AG09319 (cell line): Measurements from ENCODE around the gene ABHD16B.

Experiments used
- DNase-seq: peaks from one replicate; pipeline ENCODE4 v3.0.0-alpha.2; 2010; ENCODE audit warnings: low read depth; ENCODE audit errors: extremely low read depth
- CTCF ChIP-seq: IDR thresholded peaks from 2 replicates; pipeline ENCODE4 v1.5.1; 2011; ENCODE audit warnings: low read depth, mild to moderate bottlenecking, inconsistent platforms, low read length, moderate library complexity

ABHD16B gene

GRCh38 chr20:63823691-63824311 lies 37.5 kb upstream of the ABHD16B start:
- TF ChIP-seq CTCF, result no peak
- DNase-seq, result no peak

DNA sequence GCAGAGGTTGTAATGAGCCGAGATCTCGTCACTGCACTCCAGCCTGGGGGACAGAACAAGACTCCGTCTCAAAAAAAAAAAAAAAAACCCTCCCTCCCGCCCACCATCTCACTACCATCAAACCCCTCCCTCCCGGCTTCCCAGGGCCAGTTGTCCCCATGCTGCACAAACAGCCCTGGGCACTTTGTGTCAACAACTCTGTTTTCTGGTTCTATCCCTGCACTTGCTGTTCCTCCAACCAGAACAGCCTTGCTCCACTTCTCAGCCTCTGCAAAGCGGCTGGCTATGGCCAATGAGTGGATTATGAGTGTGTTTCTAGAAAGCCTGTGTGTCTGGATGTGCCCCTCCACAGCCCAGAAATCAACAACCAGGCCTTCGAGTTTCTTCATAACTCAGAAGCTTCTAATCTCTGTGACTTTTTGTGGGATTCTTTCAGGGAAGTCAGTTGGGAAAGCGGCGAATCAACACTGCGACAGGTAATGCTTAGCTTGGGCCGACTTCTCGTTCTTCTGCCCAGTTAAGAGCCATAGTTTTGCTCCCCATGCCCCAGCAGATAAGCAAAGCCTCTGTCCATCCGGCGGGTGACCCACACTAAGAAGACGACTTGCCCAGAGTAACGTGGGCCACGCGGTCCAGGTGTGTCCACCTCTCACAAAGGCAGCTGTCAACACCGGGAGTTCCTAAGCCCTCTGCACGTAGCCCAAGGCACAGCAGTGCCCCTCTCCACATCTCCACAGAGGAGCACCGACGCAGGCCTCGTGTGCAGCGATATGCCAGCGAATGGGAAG lies 35.8 kb upstream of the ABHD16B start:
- no peak for TF ChIP-seq CTCF
- no peak for DNase-seq

GRCh38 chr20:63826753-63827152 lies 34.5 kb upstream of the ABHD16B start:
- TF ChIP-seq CTCF, result no peak
- no peak for DNase-seq

DNA sequence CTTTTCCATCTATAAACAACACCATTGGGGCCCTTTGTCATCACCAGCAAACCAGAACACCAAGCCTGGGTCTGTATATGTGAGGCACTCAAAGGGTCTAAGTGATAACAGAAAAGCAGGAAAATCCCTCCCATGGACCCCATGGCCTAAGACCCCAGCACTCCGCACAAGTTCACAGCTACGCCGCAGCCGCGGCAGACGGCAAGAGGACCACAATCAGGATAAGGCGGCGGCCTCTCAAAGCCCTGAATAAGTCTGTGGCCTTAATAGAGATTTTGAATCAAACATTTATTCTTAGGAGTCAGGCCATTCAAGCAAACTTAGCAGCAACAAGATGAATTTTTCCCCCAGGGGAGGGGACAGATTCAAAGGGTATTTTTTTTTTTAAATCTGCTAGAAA lies 33.2 kb upstream of the ABHD16B start:
- DNase-seq, result no peak
- TF ChIP-seq CTCF, result no peak

DNA sequence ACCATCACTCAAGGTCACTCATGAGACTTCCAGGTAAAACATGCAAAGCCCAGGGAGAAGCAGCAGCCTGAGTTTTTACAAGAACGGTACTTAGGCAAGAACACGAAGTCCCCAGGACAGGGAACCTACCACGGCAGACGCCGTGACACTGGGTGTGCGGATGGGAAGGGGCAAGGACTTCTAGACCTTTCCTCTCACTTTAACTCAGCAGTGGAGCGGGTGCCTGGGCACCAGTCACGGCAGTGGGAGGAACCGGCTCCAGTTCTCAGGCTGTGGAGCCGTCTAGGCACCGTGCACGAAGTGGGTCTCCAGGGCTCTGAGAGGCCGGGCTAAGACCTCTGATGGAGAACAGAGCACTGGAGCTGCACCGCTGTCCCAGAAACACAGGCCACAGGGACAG lies 32.8 kb upstream of the ABHD16B start:
- no peak for DNase-seq
- TF ChIP-seq CTCF, result no peak

- TF ChIP-seq CTCF, result no peak
- DNase-seq, result no peak
These were observed 32.3 kb upstream of the ABHD16B start for GRCh38 chr20:63828951-63829350.

DNA sequence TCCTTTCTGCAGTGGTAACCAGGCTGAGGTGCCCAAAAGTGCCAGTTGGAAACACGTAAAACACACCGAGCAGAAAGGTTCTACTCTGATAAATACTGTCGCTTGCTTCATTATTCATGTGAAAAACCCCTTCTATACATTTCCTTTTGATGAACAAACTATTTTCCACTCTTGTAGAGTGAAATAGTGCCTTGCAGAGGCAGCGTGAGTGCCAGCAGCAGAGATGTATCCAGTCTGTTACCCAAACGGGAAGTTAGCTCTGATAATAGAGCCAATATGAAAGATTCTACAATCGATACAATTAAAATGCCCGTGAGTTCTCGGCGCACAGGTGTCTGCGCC lies 31.7 kb upstream of the ABHD16B start:
- DNase-seq, result no peak
- TF ChIP-seq CTCF, result no peak
